ENCODE data around the gene DVL2.

DVL2 gene

DNA sequence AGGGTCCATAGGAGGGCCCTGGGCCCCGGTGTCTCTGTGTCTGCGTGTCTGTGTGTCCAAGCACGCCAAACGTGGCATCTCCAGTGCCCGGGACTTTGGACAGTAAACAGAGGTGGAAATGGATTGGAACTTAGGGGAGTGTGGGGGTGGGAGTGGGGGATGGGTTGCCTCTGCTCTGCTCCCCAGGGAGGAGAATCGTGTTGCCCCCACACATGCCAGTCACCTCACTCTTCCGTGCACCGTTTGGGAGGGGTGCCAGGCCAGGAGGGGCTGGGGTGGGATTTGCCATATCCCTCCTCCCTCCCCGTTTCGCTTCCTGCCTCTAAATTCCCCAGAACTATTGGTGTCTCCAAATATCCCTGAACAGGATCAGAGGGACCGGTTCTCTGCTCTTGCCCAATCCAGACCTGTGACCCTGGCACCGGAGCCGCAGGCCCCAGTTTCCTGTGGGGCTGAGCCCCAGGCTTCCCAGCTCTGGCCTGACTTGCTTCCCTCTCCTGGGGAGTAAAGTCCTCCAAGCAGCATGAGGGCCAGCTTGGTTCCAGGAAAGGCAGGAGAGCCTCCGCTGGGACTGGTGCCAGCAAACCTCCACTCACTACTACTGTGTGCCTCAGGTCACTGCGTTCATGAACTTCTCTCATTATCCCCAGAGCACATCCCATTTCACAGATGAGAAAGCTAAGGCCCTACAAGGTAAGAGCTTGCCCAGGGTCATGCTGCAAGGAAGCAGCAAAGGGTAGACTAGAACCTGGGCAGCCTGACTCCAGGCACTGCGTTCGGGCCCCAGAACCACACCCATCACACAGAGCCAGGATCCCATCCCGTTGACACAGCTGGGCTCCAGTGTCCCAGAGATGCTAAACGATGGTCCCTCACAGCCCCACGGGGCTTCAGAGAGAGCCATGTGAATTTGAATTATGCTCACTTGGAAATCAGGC is 54.7 kb downstream of the DVL2 start, which contains the start of gene ASGR1:
Gene ASGR1 (minus strand): TSS at position 54 of the 938 bp plus-strand sequence. CDS start 807 bp downstream, outside the sequence.
- Histone ChIP-seq H3K27ac (replicated peaks) (no peak within 1 kb of the TSS), H3K27me3 (ENCODE audit: insufficient read depth, poor library complexity, severe bottlenecking) (no peaks in the 10 kb centered on the region), H3K4me3 (replicated peaks; ENCODE audit: insufficient read depth, low read length) (no peak within 1 kb of the TSS)
- TF ChIP-seq GABPA (IDR thresholded peaks at IDR 0.05; ENCODE audit: low read depth) = no peak
- TF ChIP-seq, protein P1, sequence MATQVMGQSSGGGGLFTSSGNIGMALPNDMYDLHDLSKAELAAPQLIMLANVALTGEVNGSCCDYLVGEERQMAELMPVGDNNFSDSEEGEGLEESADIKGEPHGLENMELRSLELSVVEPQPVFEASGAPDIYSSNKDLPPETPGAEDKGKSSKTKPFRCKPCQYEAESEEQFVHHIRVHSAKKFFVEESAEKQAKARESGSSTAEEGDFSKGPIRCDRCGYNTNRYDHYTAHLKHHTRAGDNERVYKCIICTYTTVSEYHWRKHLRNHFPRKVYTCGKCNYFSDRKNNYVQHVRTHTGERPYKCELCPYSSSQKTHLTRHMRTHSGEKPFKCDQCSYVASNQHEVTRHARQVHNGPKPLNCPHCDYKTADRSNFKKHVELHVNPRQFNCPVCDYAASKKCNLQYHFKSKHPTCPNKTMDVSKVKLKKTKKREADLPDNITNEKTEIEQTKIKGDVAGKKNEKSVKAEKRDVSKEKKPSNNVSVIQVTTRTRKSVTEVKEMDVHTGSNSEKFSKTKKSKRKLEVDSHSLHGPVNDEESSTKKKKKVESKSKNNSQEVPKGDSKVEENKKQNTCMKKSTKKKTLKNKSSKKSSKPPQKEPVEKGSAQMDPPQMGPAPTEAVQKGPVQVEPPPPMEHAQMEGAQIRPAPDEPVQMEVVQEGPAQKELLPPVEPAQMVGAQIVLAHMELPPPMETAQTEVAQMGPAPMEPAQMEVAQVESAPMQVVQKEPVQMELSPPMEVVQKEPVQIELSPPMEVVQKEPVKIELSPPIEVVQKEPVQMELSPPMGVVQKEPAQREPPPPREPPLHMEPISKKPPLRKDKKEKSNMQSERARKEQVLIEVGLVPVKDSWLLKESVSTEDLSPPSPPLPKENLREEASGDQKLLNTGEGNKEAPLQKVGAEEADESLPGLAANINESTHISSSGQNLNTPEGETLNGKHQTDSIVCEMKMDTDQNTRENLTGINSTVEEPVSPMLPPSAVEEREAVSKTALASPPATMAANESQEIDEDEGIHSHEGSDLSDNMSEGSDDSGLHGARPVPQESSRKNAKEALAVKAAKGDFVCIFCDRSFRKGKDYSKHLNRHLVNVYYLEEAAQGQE (IDR thresholded peaks at IDR 0.05; ENCODE audit: insufficient replicate concordance, low read depth) = no peak
- TF ChIP-seq SPI1 (IDR thresholded peaks at IDR 0.05; ENCODE audit: borderline replicate concordance, low read depth) = no peak
- no peak for TF ChIP-seq POLR2AphosphoS5 (IDR thresholded peaks at IDR 0.05; ENCODE audit: low read depth)
- TF ChIP-seq, protein P2, sequence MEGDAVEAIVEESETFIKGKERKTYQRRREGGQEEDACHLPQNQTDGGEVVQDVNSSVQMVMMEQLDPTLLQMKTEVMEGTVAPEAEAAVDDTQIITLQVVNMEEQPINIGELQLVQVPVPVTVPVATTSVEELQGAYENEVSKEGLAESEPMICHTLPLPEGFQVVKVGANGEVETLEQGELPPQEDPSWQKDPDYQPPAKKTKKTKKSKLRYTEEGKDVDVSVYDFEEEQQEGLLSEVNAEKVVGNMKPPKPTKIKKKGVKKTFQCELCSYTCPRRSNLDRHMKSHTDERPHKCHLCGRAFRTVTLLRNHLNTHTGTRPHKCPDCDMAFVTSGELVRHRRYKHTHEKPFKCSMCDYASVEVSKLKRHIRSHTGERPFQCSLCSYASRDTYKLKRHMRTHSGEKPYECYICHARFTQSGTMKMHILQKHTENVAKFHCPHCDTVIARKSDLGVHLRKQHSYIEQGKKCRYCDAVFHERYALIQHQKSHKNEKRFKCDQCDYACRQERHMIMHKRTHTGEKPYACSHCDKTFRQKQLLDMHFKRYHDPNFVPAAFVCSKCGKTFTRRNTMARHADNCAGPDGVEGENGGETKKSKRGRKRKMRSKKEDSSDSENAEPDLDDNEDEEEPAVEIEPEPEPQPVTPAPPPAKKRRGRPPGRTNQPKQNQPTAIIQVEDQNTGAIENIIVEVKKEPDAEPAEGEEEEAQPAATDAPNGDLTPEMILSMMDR (IDR thresholded peaks at IDR 0.05; ENCODE audit: insufficient read depth, low read length) = no peak
- DNase-seq (ENCODE audit: low read depth in 1 of 2, low spot score in 1 of 2) = no peak

DNA sequence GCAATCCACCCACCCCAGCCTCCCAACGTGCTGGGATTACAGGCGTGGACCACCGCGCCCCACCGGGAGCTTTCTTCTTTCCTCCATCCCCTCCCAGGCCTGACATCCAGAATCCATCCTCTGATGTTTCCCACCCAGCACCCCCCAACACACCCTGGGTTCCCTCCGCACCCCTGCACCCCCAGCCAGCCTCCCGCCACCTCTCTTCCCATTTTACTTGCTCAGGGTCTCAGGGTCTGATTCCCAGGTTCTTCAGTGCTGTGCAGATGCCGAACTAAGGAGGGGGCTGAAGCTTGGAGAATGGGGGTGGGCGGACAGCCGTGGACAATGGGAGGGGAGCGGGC is 55.4 kb downstream of the DVL2 start:
- TF ChIP-seq POLR2AphosphoS5 (IDR thresholded peaks at IDR 0.05; ENCODE audit: low read depth) = no peak
- no peak for TF ChIP-seq SPI1 (IDR thresholded peaks at IDR 0.05; ENCODE audit: borderline replicate concordance, low read depth)
- TF ChIP-seq, protein P2 (IDR thresholded peaks at IDR 0.05; ENCODE audit: insufficient read depth, low read length) = no peak
- no peak for TF ChIP-seq GABPA (IDR thresholded peaks at IDR 0.05; ENCODE audit: low read depth)
- TF ChIP-seq, protein P1 (IDR thresholded peaks at IDR 0.05; ENCODE audit: insufficient replicate concordance, low read depth) = no peak
- Histone ChIP-seq H3K27ac (replicated peaks) (no peak overlapping the region), H3K27me3 (ENCODE audit: insufficient read depth, poor library complexity, severe bottlenecking) (no peaks in the 10 kb centered on the region), H3K4me3 (replicated peaks; ENCODE audit: insufficient read depth, low read length) (no peak overlapping the region)
- no peak for DNase-seq (ENCODE audit: low read depth in 1 of 2, low spot score in 1 of 2)

DNA sequence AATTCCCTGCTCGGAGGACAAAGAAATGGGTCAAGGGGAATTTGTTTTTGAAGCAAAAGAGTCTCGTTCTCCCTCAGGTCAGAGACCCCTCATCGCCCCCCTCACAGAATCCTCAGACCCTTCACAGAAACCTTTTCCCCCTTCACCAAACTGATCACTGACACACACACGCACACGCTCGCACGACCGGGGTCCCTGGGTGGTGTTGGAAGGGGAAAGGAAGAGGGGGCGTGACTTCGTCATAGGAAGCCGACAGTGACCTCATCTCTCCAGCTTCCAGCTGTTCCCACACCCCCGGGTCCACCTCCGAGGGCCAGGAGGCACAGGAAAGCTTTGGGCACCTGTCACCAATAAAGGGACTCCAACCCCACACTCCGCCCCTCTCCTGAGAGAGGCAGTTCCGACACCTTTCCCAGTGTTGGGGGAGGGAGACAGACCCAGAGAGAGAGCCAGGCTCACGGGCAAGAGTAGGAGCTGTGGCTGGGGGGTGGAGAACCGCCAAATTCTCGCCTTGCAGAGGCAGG is 56.3 kb downstream of the DVL2 start:
- Histone ChIP-seq H3K27ac (replicated peaks) (no peak overlapping the region), H3K4me3 (replicated peaks; ENCODE audit: insufficient read depth, low read length) (no peak overlapping the region), H3K27me3 (ENCODE audit: insufficient read depth, poor library complexity, severe bottlenecking) (no peaks in the 10 kb centered on the region)
- TF ChIP-seq GABPA (IDR thresholded peaks at IDR 0.05; ENCODE audit: low read depth) (no peak), POLR2AphosphoS5 (IDR thresholded peaks at IDR 0.05; ENCODE audit: low read depth) (no peak), SPI1 (IDR thresholded peaks at IDR 0.05; ENCODE audit: borderline replicate concordance, low read depth) (no peak)
- TF ChIP-seq, protein P2 (IDR thresholded peaks at IDR 0.05; ENCODE audit: insufficient read depth, low read length) = no peak
- TF ChIP-seq, protein P1 (IDR thresholded peaks at IDR 0.05; ENCODE audit: insufficient replicate concordance, low read depth) = no peak
- no peak for DNase-seq (ENCODE audit: low read depth in 1 of 2, low spot score in 1 of 2)

Data from HL-60 (cell line).